ENCODE results near the gene OR7C2. TPM values are rescaled to one million over a fixed set of nuclear protein-coding genes. Genes with fewer than 3 reads are reported as not detected.
"Not testable (repeated sequence)": the region's sequence is repeated elsewhere in the genome, so short reads cannot be mapped to it uniquely, and the experiment has no call there.

Gene OR7C2
- polyA plus RNA-seq, 2 of the 4 experiments (the other 2 are of a cell fraction): not detected

GRCh38 chr19:14940266-14940665, 1.0 kb upstream of the OR7C2 start:
- no peak for FAIRE-seq
- H3K27ac ChIP-seq: no peak overlapping the region
- H3K4me2 ChIP-seq: no peak overlapping the region
- H3K4me1 ChIP-seq: no peaks in the 10 kb centered on the region
- H3K4me3 ChIP-seq: no peak overlapping the region
- no peaks in the 10 kb centered on the region for H3K9me3 ChIP-seq
- ChIA-PET CTCF (no interaction called here), POLR2A (no interaction called here)
- TF ChIP-seq, protein P1, sequence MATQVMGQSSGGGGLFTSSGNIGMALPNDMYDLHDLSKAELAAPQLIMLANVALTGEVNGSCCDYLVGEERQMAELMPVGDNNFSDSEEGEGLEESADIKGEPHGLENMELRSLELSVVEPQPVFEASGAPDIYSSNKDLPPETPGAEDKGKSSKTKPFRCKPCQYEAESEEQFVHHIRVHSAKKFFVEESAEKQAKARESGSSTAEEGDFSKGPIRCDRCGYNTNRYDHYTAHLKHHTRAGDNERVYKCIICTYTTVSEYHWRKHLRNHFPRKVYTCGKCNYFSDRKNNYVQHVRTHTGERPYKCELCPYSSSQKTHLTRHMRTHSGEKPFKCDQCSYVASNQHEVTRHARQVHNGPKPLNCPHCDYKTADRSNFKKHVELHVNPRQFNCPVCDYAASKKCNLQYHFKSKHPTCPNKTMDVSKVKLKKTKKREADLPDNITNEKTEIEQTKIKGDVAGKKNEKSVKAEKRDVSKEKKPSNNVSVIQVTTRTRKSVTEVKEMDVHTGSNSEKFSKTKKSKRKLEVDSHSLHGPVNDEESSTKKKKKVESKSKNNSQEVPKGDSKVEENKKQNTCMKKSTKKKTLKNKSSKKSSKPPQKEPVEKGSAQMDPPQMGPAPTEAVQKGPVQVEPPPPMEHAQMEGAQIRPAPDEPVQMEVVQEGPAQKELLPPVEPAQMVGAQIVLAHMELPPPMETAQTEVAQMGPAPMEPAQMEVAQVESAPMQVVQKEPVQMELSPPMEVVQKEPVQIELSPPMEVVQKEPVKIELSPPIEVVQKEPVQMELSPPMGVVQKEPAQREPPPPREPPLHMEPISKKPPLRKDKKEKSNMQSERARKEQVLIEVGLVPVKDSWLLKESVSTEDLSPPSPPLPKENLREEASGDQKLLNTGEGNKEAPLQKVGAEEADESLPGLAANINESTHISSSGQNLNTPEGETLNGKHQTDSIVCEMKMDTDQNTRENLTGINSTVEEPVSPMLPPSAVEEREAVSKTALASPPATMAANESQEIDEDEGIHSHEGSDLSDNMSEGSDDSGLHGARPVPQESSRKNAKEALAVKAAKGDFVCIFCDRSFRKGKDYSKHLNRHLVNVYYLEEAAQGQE (IDR thresholded peaks at IDR 0.05): no peak
- TF ChIP-seq FOXS1 (CRISPR knock-in tag; IDR thresholded peaks at IDR 0.05): no peak
- no peak for TF ChIP-seq FOSL2 (IDR thresholded peaks at IDR 0.05)
- no peak for TF ChIP-seq FOSL2 (CRISPR knock-in tag; IDR thresholded peaks at IDR 0.05)
- TF ChIP-seq RARB (CRISPR knock-in tag; IDR thresholded peaks at IDR 0.05): no peak
- no peak for TF ChIP-seq RFX5 (IDR thresholded peaks at IDR 0.05)
- TF ChIP-seq TP53 (CRISPR knock-in tag; IDR thresholded peaks at IDR 0.05): no peak
- TF ChIP-seq ZSCAN20 (CRISPR knock-in tag; IDR thresholded peaks at IDR 0.05): no peak
- TF ChIP-seq ZC3H11A (IDR thresholded peaks at IDR 0.05): no peak
- no peak for TF ChIP-seq KDM5A (IDR thresholded peaks at IDR 0.05)
- no peak for TF ChIP-seq NR3C1 (IDR thresholded peaks at IDR 0.05)
- no peak for TF ChIP-seq JUN (IDR thresholded peaks at IDR 0.05)
- no peak for TF ChIP-seq KDM1A (IDR thresholded peaks at IDR 0.05; ENCODE audit: low read depth)
- TF ChIP-seq FOSB (CRISPR knock-in tag; IDR thresholded peaks at IDR 0.05): no peak
- no peak for TF ChIP-seq ESRRA (IDR thresholded peaks at IDR 0.05; ENCODE audit: borderline replicate concordance, low read length)
- no peak for DNase-seq (ENCODE audit: low read depth in 1 of 2, low spot score in 1 of 2)
- WGBS (ENCODE audit: missing lambda C conversion rate): 51% methylated on average over 6 of the region's 6 CpGs
- ATAC-seq: no peak

- DNase-seq (ENCODE audit: low read depth in 1 of 2, low spot score in 1 of 2) (no peak), ATAC-seq (no peak), FAIRE-seq (no peak)
- TF ChIP-seq, protein P2, sequence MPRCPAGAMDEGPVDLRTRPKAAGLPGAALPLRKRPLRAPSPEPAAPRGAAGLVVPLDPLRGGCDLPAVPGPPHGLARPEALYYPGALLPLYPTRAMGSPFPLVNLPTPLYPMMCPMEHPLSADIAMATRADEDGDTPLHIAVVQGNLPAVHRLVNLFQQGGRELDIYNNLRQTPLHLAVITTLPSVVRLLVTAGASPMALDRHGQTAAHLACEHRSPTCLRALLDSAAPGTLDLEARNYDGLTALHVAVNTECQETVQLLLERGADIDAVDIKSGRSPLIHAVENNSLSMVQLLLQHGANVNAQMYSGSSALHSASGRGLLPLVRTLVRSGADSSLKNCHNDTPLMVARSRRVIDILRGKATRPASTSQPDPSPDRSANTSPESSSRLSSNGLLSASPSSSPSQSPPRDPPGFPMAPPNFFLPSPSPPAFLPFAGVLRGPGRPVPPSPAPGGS (IDR thresholded peaks at IDR 0.05): no peak
- TF ChIP-seq FOSL2 (IDR thresholded peaks at IDR 0.05) (no peak), FOSL2 (CRISPR knock-in tag; IDR thresholded peaks at IDR 0.05) (0 out of 2 replicates have a peak, but pooled peaks have one; percentile 16)
- POLR2A ChIA-PET: no interaction called here
- Histone ChIP-seq H3K9me3 (no peaks in the 10 kb centered on the region), H3K4me1 (no peaks in the 10 kb centered on the region), H3K27ac (no peak overlapping the region), H3K4me3 (no peak overlapping the region), H3K4me2 (no peak overlapping the region)
- CTCF ChIA-PET: no interaction called here
- 2% methylated on average over 4 of the region's 4 CpGs for WGBS (ENCODE audit: missing lambda C conversion rate)
Measured at GRCh38 chr19:14943601-14944000, 2.3 kb downstream of the OR7C2 start.

- ChIA-PET CTCF (no interaction called here), POLR2A (no interaction called here)
- 28% methylated on average over 1 of the region's 1 CpG for WGBS (ENCODE audit: missing lambda C conversion rate)
Measured at GRCh38 chr19:14944456-14944855, 3.2 kb downstream of the OR7C2 start.

DNA sequence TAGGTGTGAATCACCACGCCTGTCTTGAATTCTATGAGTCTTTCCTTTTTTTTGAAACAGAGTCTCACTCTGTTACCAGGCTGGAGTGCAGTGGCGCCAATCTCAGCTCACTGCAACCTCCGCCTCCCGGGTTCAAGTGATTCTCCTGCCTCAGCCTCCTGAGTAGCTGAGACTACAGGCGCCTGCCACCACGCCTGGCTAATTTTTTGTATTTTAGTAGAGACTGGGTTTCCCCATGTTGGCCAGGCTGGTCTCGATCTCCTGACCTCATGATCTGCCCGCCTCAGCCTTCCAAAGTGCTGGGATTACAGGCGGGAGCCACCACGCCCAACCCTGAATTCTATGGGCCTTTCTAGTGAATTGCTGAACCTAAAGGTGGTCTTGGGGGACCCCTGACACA, 8.1 kb downstream of the OR7C2 start:
- H3K9me3 ChIP-seq; POLR2A ChIA-PET; CTCF ChIA-PET; H3K4me1 ChIP-seq; H3K4me3 ChIP-seq; ATAC-seq; H3K4me2 ChIP-seq; FAIRE-seq; DNase-seq (ENCODE audit: low read depth in 1 of 2, low spot score in 1 of 2); H3K27ac ChIP-seq: not testable (repeated sequence)
- 44% methylated on average over 10 of the region's 10 CpGs for WGBS (ENCODE audit: missing lambda C conversion rate)

More at GRCh38 chr19:14944456-14944855, 3.2 kb downstream of the OR7C2 start:
- no peak overlapping the region for H3K4me2 ChIP-seq
- TF ChIP-seq RAD21 (conservative IDR thresholded peaks at IDR 0.05 in 1 of 2, IDR thresholded peaks at IDR 0.05 in 1 of 2): no peak
- TF ChIP-seq GATA3 (IDR thresholded peaks at IDR 0.05; ENCODE audit: borderline replicate concordance): no peak
- TF ChIP-seq HOXB5 (CRISPR knock-in tag; IDR thresholded peaks at IDR 0.05): no peak
- TF ChIP-seq ATOH8 (CRISPR knock-in tag; IDR thresholded peaks at IDR 0.05; ENCODE audit: low read depth): no peak
- TF ChIP-seq HEYL (CRISPR knock-in tag; IDR thresholded peaks at IDR 0.05): no peak
- TF ChIP-seq ZSCAN20 (CRISPR knock-in tag; IDR thresholded peaks at IDR 0.05): no peak
- TF ChIP-seq CTCF (IDR thresholded peaks at IDR 0.05): no peak
- no peak for TF ChIP-seq HDAC2 (IDR thresholded peaks at IDR 0.05)
- no peak overlapping the region for H3K4me3 ChIP-seq
- DNase-seq (ENCODE audit: low read depth in 1 of 2, low spot score in 1 of 2) (no peak), FAIRE-seq (no peak), ATAC-seq (no peak)
- no peaks in the 10 kb centered on the region for H3K4me1 ChIP-seq
- no peaks in the 10 kb centered on the region for H3K9me3 ChIP-seq
- no peak overlapping the region for H3K27ac ChIP-seq
